K562 (cell line): ENCODE measurements around the gene ISY1. TPM values are rescaled to one million over a fixed set of nuclear protein-coding genes. Genes with fewer than 3 reads are reported as not detected.

Source experiments
- BRD4 ChIP-seq: fragments of 200-600 bp; sonication (generic); IDR thresholded peaks from 2 replicates; pipeline ENCODE4 v1.6.1; 2017; ENCODE audit warnings: inconsistent platforms
- CBX3 ChIP-seq, 2 experiments: IDR thresholded peaks; 1 replicate in 1 of 2; 2 replicates in 1 of 2; pipeline ENCODE4 v1.6.1; 2012; ENCODE audit warnings: inconsistent platforms in 2 of 2, low read length in 2 of 2, borderline replicate concordance in 1 of 2, control low read depth in 1 of 2
- DMBX1 ChIP-seq: fragments of 250-450 bp; sonication (Bioruptor Pico); IDR thresholded peaks from 2 replicates; pipeline ENCODE4 v1.8.0; 2022; ENCODE audit warnings: inconsistent platforms, mild to moderate bottlenecking, moderate library complexity, borderline replicate concordance
- EGR1 ChIP-seq: fragments of 450-650 bp; conservative IDR thresholded peaks from 2 replicates; pipeline ENCODE4 v1.6.1; 2017; ENCODE audit warnings: mild to moderate bottlenecking
- EP400 ChIP-seq: fragments of 450-650 bp; IDR thresholded peaks from 2 replicates; pipeline ENCODE4 v1.6.1; 2017; ENCODE audit warnings: antibody characterized with exemption, mild to moderate bottlenecking, moderate library complexity
- FIP1L1 ChIP-seq: fragments of 200-400 bp; formaldehyde crosslinking; IDR thresholded peaks from 2 replicates; pipeline ENCODE4 v1.6.1; 2018; ENCODE audit warnings: mild to moderate bottlenecking, low read depth, low read length; ENCODE audit not compliant: poor library complexity, severe bottlenecking
- KDM1A ChIP-seq, 2 experiments: fragments of 450-650 bp; IDR thresholded peaks; 2 replicates each; pipeline ENCODE4 v1.6.1; 2016; ENCODE audit warnings: mild to moderate bottlenecking in 2 of 2
- LEF1 ChIP-seq: fragments of 450-650 bp; IDR thresholded peaks from 2 replicates; pipeline ENCODE4 v1.6.1; 2016; ENCODE audit warnings: mild to moderate bottlenecking
- NCOA4 ChIP-seq: fragments of 450-650 bp; IDR thresholded peaks from 2 replicates; pipeline ENCODE4 v1.6.1; 2018; ENCODE audit warnings: mild to moderate bottlenecking; ENCODE audit not compliant: partially characterized antibody
- NFE2L1 ChIP-seq: fragments of 450-650 bp; IDR thresholded peaks from 2 replicates; pipeline ENCODE4 v1.6.1; 2016; ENCODE audit warnings: missing genetic modification characterization, low read depth, mild to moderate bottlenecking, missing compliant biosample characterization, moderate library complexity, borderline replicate concordance
- NRF1 ChIP-seq, 2 experiments: fragments of 450-650 bp; IDR thresholded peaks in 1 of 2; conservative IDR thresholded peaks in 1 of 2; 2 replicates each; pipeline ENCODE4 v1.6.1; 2014; ENCODE audit warnings: mild to moderate bottlenecking in 2 of 2
- RHOXF2B ChIP-seq: fragments of 250-450 bp; sonication (Bioruptor Pico); conservative IDR thresholded peaks from 2 replicates; pipeline ENCODE4 v1.5.1; 2021
- SREBF1 ChIP-seq: fragments of 150-350 bp; IDR thresholded peaks from 2 replicates; pipeline ENCODE4 v1.6.1; 2014; ENCODE audit warnings: antibody characterized with exemption, low read depth, low read length, borderline replicate concordance
- SRSF1 ChIP-seq: fragments of 200-400 bp; formaldehyde crosslinking; IDR thresholded peaks from 2 replicates; pipeline ENCODE4 v1.6.1; 2017; ENCODE audit warnings: mild to moderate bottlenecking, low read depth, low read length, moderate library complexity
- SRSF3 ChIP-seq: fragments of 200-400 bp; formaldehyde crosslinking; IDR thresholded peaks from 2 replicates; pipeline ENCODE4 v1.6.1; 2016; ENCODE audit warnings: mild to moderate bottlenecking, low read length, moderate library complexity; ENCODE audit not compliant: insufficient read depth
- ZBED1 ChIP-seq: IDR thresholded peaks from 2 replicates; pipeline ENCODE4 v1.6.1; 2014
- ZNF184 ChIP-seq: sonication (generic); formaldehyde crosslinking; IDR thresholded peaks from 2 replicates; pipeline ENCODE4 v1.5.0; 2020; ENCODE audit warnings: missing genetic modification reagents
- ZNF253 ChIP-seq: fragments of 250-450 bp; sonication (Bioruptor Pico); conservative IDR thresholded peaks from 2 replicates; pipeline ENCODE4 v1.6.1; 2021; ENCODE audit warnings: mild to moderate bottlenecking
- polyA plus RNA-seq, 8 experiments: library from polyadenylated mRNA; depleted of rRNA in 4 of 8; stranded (reverse) in 5 of 8; unstranded in 3 of 8; fragments of >200 nt; fragmentation: Nextera tagmentation in 2 of 8; fragmentation: Illumina TruSeq in 1 of 8; extraction: Ambion mirVana in 2 of 8; extraction: Trizol in 1 of 8; gene quantifications; 2 replicates each; pipeline versions ENCODE4 v1.2.1 to v1.2.3, GENCODE V29; 2011 to 2014; ENCODE audit warnings: inconsistent platforms in 1 of 8, missing spikeins in 1 of 8
- total RNA-seq, 7 experiments: library from RNA; depleted of rRNA in 6 of 7; stranded (reverse); fragments of >200 nt in 6 of 7; fragmentation: Illumina TruSeq in 2 of 7; extraction: Trizol in 2 of 7; gene quantifications; 2 replicates each; pipeline versions ENCODE4 v1.2.1 to v1.2.3, GENCODE V29; 2011 to 2021; ENCODE audit warnings: low replicate concordance in 1 of 7
- TF ChIP-seq, protein P1 (sequence below): fragments of 450-650 bp; IDR thresholded peaks from 2 replicates; pipeline ENCODE4 v1.7.1; 2018; ENCODE audit warnings: mild to moderate bottlenecking, low read depth; ENCODE audit not compliant: partially characterized antibody
- TF ChIP-seq, protein P2 (sequence below): fragments of 450-650 bp; IDR thresholded peaks from 2 replicates; pipeline ENCODE4 v1.6.1; 2017; ENCODE audit warnings: antibody characterized with exemption
- TF ChIP-seq, protein P3 (sequence below): fragments of 450-650 bp; formaldehyde crosslinking; conservative IDR thresholded peaks from 2 replicates; pipeline ENCODE4 v1.4.0; 2022; ENCODE audit warnings: mild to moderate bottlenecking, missing genetic modification characterization

The ISY1 gene
- total and polyA plus RNA-seq, 9 of the 15 experiments (the other 6 are each of a cell fraction or from before 2014, with no cell fraction given), result 23.5 to 50.0 (median 32.9) TPM

DNA sequence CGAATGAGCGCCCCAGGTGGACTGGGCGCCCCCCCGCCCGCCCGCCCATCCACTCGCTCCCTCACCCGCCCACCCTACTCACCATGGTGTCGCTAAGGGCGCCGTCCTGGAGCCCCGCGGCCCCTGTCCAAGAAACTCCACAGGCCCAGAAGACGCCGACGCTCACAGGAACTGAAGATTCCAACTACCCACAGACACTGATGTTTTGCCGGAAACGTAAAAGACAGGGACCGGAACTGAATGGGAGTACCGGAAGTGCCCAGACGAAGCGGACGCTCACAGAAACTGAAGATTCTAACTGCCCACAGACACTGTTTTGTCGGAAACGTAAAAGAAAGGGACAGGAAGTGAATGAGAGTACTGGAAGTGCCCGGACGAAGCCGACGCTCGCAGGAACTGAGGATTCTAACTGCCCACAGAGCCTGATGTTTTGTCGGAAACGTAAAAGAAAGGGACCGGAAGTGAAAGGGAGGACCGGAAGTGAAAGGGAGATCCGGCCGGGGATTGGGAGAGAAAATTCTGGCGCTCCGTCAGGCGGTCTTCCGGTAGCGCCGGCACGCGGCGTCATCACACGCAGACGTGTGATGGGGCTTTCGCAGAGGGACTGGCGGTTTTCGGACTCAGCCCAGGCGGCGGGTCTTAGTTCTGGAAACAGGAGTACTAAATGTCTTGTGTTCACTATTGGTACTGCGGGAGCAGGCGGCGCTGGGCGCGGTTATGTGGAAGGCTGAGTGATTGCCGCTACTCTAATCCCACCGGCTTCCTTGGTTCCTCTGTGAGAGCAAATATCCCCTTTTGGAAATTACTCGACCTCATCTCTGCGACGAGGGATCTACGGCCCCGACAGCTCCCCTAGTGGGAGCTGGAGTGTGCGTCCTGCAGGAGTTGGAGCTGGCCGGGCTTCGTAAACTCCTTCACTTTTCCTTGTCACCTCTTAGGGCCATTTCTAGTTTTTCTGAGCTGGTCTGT, at the start of gene ISY1 (continued):
- TF ChIP-seq NFE2L1 (no peak), SRSF1 (no peak), LEF1 (peak; percentile 31; the same call in 1 of the 2 replicates), EP400 (peak; percentile 90), FIP1L1 (no peak), ZNF253 (CRISPR knock-in tag) (no peak), SREBF1 (no peak), NCOA4 (no peak), EGR1 (no peak), ZNF184 (no peak), KDM1A (IDR thresholded peaks at IDR 0.05) (no peak), SRSF3 (no peak), ZBED1 (0 out of 2 replicates have a peak, but pooled peaks have one; percentile 62), BRD4 (0 out of 2 replicates have a peak, but pooled peaks have one; percentile 47), DMBX1 (0 out of 2 replicates have a peak, but pooled peaks have one; percentile 25), CBX3 (IDR thresholded peaks at IDR 0.05; ENCODE audit: borderline replicate concordance in 1 of 2, low read length in 2 of 2) (peak in 1 of 2 experiments; percentile 44; a peak in 1 of 3 replicates), RHOXF2B (CRISPR knock-in tag) (no peak), NRF1 (conservative IDR thresholded peaks at IDR 0.05 in 1 of 2, IDR thresholded peaks at IDR 0.05 in 1 of 2) (peak; percentile 66 to 74)
- TF ChIP-seq, protein P1, sequence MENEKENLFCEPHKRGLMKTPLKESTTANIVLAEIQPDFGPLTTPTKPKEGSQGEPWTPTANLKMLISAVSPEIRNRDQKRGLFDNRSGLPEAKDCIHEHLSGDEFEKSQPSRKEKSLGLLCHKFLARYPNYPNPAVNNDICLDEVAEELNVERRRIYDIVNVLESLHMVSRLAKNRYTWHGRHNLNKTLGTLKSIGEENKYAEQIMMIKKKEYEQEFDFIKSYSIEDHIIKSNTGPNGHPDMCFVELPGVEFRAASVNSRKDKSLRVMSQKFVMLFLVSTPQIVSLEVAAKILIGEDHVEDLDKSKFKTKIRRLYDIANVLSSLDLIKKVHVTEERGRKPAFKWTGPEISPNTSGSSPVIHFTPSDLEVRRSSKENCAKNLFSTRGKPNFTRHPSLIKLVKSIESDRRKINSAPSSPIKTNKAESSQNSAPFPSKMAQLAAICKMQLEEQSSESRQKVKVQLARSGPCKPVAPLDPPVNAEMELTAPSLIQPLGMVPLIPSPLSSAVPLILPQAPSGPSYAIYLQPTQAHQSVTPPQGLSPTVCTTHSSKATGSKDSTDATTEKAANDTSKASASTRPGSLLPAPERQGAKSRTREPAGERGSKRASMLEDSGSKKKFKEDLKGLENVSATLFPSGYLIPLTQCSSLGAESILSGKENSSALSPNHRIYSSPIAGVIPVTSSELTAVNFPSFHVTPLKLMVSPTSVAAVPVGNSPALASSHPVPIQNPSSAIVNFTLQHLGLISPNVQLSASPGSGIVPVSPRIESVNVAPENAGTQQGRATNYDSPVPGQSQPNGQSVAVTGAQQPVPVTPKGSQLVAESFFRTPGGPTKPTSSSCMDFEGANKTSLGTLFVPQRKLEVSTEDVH, result peak; percentile 99
- TF ChIP-seq, protein P2, sequence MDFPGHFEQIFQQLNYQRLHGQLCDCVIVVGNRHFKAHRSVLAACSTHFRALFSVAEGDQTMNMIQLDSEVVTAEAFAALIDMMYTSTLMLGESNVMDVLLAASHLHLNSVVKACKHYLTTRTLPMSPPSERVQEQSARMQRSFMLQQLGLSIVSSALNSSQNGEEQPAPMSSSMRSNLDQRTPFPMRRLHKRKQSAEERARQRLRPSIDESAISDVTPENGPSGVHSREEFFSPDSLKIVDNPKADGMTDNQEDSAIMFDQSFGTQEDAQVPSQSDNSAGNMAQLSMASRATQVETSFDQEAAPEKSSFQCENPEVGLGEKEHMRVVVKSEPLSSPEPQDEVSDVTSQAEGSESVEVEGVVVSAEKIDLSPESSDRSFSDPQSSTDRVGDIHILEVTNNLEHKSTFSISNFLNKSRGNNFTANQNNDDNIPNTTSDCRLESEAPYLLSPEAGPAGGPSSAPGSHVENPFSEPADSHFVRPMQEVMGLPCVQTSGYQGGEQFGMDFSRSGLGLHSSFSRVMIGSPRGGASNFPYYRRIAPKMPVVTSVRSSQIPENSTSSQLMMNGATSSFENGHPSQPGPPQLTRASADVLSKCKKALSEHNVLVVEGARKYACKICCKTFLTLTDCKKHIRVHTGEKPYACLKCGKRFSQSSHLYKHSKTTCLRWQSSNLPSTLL, result no peak
- TF ChIP-seq, protein P3, sequence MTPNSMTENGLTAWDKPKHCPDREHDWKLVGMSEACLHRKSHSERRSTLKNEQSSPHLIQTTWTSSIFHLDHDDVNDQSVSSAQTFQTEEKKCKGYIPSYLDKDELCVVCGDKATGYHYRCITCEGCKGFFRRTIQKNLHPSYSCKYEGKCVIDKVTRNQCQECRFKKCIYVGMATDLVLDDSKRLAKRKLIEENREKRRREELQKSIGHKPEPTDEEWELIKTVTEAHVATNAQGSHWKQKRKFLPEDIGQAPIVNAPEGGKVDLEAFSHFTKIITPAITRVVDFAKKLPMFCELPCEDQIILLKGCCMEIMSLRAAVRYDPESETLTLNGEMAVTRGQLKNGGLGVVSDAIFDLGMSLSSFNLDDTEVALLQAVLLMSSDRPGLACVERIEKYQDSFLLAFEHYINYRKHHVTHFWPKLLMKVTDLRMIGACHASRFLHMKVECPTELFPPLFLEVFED (CRISPR knock-in tag), result no peak; the same call in 1 of the 2 replicates
